Thyroid gland (tissue), 4 donors: ENCODE data around the gene DGKH. TPM values are rescaled to one million over a fixed set of nuclear protein-coding genes. Genes with fewer than 3 reads are reported as not detected.

Source experiments
- DNase-seq, 2 donors: peaks; one replicate each; pipeline ENCODE4 v3.0.0-alpha.2; 2019
- H3K27ac ChIP-seq, 3 donors: fragments of 200-600 bp; sonication (generic); 1 replicate in 2 of 3; 2 replicates in 1 of 3; pipeline ENCODE4 v1.5.1; 2016 to 2019; ENCODE audit warnings: mild to moderate bottlenecking in 1 of 3, moderate library complexity in 1 of 3
- H3K27me3 ChIP-seq: fragments of 200-600 bp; sonication (generic); one replicate; pipeline ENCODE4 v1.5.1; 2019
- H3K36me3 ChIP-seq, 2 donors: fragments of 200-600 bp; sonication (generic); one replicate each; pipeline ENCODE4 v1.5.1; 2016 to 2019
- H3K4me1 ChIP-seq, 2 donors: fragments of 200-600 bp; sonication (generic); one replicate each; pipeline ENCODE4 v1.5.1; 2017 to 2019
- H3K4me3 ChIP-seq, 3 donors: fragments of 200-600 bp; sonication (generic); replicated peaks in 1 of 3; 1 replicate in 2 of 3; 2 replicates in 1 of 3; pipeline ENCODE4 v1.5.1; 2016; ENCODE audit warnings: mild to moderate bottlenecking in 1 of 3
- H3K9me3 ChIP-seq: fragments of 200-600 bp; sonication (generic); one replicate; pipeline ENCODE4 v1.5.1; 2017
- POLR2A ChIP-seq, 2 donors: fragments of 450-650 bp; IDR thresholded peaks; one replicate each; pipeline ENCODE4 v1.6.1; 2017; ENCODE audit warnings: antibody characterized with exemption in 2 of 2, mild to moderate bottlenecking in 2 of 2, moderate library complexity in 1 of 2
- WGBS, 2 donors: methylation state at CpG; one replicate each; pipeline ENCODE4 v1.1.5; 2017; 5-methylcytosine and 5-hydroxymethylcytosine counted together
- intact Hi-C: fragments of 100-400 bp; cut with DNase I; formaldehyde crosslinking; loops from one replicate; pipeline ENCODE4 v1.15.1; 2023
- total RNA-seq, 4 donors: library from RNA; depleted of rRNA; stranded (reverse); fragments of >200 nt; gene quantifications; one replicate each; pipeline ENCODE4 v1.2.3, GENCODE V29; 2016
- TF ChIP-seq, protein P1 (sequence below), 6 experiments: fragments of 200-600 bp in 3 of 6; fragments of 450-650 bp in 3 of 6; sonication (generic) in 3 of 6; IDR thresholded peaks; one replicate each; pipeline ENCODE4 v1.5.1; 2016 to 2019; ENCODE audit warnings: antibody characterized with exemption in 6 of 6, mild to moderate bottlenecking in 2 of 6, inconsistent platforms in 1 of 6, moderate library complexity in 1 of 6

DGKH gene
- total RNA-seq, 4 donors from 2014 or later, result 7.9 to 15.9 (median 12.4) TPM

DNA sequence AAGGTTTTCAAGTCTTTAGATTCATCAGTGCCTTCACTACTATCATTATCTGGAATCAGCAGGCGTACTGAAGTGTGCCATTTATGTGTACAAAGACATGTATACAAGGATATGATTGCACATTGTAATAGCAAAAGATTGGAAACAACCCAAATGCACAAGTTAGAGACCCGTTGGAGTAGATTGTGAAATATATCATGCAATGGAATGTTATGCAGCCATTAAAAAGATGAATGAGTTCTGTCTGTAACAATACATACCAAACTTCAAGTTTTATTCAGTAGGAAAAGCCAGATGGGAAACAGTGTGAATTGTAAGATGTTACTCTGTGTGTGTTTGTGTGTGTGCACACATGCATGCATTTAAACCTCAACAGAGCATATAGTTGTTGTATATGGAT is 97.9 kb downstream of the DGKH start:
- WGBS, 2 donors, result 90 to 92% methylated on average over 2 of the region's 2 CpGs
- TF ChIP-seq, protein P1, sequence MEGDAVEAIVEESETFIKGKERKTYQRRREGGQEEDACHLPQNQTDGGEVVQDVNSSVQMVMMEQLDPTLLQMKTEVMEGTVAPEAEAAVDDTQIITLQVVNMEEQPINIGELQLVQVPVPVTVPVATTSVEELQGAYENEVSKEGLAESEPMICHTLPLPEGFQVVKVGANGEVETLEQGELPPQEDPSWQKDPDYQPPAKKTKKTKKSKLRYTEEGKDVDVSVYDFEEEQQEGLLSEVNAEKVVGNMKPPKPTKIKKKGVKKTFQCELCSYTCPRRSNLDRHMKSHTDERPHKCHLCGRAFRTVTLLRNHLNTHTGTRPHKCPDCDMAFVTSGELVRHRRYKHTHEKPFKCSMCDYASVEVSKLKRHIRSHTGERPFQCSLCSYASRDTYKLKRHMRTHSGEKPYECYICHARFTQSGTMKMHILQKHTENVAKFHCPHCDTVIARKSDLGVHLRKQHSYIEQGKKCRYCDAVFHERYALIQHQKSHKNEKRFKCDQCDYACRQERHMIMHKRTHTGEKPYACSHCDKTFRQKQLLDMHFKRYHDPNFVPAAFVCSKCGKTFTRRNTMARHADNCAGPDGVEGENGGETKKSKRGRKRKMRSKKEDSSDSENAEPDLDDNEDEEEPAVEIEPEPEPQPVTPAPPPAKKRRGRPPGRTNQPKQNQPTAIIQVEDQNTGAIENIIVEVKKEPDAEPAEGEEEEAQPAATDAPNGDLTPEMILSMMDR (IDR thresholded peaks at IDR 0.05), result no peak
- Histone ChIP-seq H3K4me3 (no peak overlapping the region), H3K36me3 (no peaks in the 10 kb centered on the region), H3K27ac (no peak overlapping the region), H3K27me3 (no peaks in the 10 kb centered on the region), H3K9me3 (no peaks in the 10 kb centered on the region), H3K4me1 (no peaks in the 10 kb centered on the region)
- intact Hi-C loops, result no loop called here
- DNase-seq, result no peak

DNA sequence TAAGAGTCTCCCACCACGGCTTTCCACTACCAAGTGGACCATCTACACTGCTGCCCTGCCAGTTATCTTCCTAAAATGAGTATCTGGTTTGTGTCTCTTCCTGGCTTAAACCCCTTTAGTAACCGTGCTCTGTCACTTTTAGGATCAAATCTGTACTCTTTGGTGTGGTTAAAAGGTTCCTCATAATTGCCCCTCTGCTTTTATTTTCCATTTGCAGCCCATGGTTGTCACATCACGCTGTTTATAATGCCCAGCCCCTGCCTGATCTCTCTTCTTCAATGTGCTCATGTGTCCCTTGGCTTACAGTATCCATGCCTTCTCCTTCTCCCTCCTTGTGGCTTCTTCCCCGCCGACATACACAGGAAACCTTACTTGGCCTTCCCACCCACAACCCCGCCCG is 100.1 kb downstream of the DGKH start:
- Histone ChIP-seq H3K27me3 (no peaks in the 10 kb centered on the region), H3K27ac (no peak overlapping the region), H3K9me3 (no peaks in the 10 kb centered on the region), H3K4me1 (no peaks in the 10 kb centered on the region), H3K36me3 (no peaks in the 10 kb centered on the region), H3K4me3 (no peak overlapping the region)
- no peak for TF ChIP-seq POLR2A (IDR thresholded peaks at IDR 0.05)
- TF ChIP-seq, protein P1 (IDR thresholded peaks at IDR 0.05), result no peak
- no peak for DNase-seq
- intact Hi-C loops, result no loop called here
- WGBS, 2 donors, result 88 to 89% methylated on average over 7 of the region's 7 CpGs

DNA sequence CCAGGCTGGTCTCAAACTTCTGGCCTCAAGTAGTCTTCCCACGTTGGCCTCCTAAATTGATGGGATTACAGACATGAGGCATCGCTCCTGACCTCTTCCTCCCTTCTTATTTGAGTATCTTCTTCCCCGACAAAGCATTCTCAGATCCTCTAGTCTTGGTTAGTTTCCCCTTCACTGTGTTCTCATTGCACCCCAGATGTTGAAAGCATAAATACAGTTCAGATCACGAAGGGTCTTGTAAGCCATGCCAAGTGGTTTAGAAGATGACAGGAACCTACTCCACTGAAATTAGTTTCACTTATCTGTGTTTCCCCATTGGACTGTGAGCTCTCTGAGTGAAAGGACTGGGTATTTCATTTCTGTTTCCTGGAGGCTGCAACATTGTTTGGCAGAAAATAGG is 100.7 kb downstream of the DGKH start:
- no peak overlapping the region for H3K4me3 ChIP-seq
- H3K27ac ChIP-seq, result no peak overlapping the region
- intact Hi-C loops, result no loop called here
- TF ChIP-seq, protein P1 (IDR thresholded peaks at IDR 0.05), result no peak
- TF ChIP-seq POLR2A (IDR thresholded peaks at IDR 0.05), result no peak
- DNase-seq, result no peak
- H3K9me3 ChIP-seq, result no peaks in the 10 kb centered on the region
- 89 to 91% methylated on average over 4 of the region's 4 CpGs for WGBS, 2 donors
- no peaks in the 10 kb centered on the region for H3K27me3 ChIP-seq
- H3K36me3 ChIP-seq, result no peaks in the 10 kb centered on the region
- no peaks in the 10 kb centered on the region for H3K4me1 ChIP-seq

DNA sequence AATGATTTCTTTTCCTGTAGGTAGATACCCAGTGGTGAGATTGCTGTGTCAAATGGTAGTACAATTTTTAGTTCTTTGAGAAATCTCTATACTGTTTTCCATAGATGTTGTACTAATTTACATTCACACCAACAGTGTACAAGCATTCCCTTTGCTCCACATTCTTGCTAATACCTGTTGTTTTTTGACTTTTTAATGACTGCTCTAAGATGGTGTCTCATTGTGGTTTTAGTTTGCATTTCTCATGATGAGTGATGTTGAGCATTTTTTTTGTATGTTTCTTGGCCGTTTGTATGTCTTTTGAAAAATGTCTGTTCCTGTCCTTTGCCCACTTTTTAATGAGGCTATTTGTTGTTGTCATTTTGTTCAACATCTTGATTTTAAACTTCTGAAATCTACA is 103.3 kb downstream of the DGKH start:
- peaks cover 0 to 3% of the 10 kb centered on the region in 2 donors for H3K36me3 ChIP-seq
- H3K4me1 ChIP-seq, result no peaks in the 10 kb centered on the region
- H3K4me3 ChIP-seq, result no peak overlapping the region
- H3K9me3 ChIP-seq, result no peaks in the 10 kb centered on the region
- H3K27ac ChIP-seq, result no peak overlapping the region
- intact Hi-C loops, result no loop called here
- 80 to 82% methylated on average over 1 of the region's 1 CpG for WGBS, 2 donors
- TF ChIP-seq POLR2A (IDR thresholded peaks at IDR 0.05), result no peak
- TF ChIP-seq, protein P1 (IDR thresholded peaks at IDR 0.05), result no peak
- no peaks in the 10 kb centered on the region for H3K27me3 ChIP-seq
- DNase-seq, result no peak

DNA sequence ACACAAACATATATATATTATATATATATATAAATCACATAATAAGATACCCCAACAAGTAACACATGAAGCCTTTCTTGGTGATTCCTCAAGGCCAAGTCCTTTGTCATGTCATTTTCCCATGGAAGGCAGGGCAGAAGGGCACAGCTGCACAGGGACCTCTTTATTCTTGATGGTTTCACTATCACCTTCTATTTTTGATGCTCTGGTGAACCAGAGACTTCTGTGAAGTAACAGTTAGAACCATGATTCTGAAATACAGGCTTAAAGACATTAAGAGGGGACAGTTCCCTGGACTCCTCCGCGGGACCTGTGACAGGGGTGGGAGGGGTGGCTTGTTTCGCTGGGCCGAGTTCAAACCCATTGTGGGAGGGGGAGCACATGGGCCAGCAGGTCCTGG is 104.0 kb downstream of the DGKH start:
- Histone ChIP-seq H3K36me3 (peaks cover 0 to 3% of the 10 kb centered on the region in 2 donors), H3K27me3 (no peaks in the 10 kb centered on the region), H3K4me1 (no peaks in the 10 kb centered on the region), H3K27ac (no peak overlapping the region), H3K4me3 (no peak overlapping the region), H3K9me3 (no peaks in the 10 kb centered on the region)
- WGBS, 2 donors, result 82 to 84% methylated on average over 4 of the region's 4 CpGs
- DNase-seq, result no peak
- intact Hi-C loops, result no loop called here
- TF ChIP-seq POLR2A (IDR thresholded peaks at IDR 0.05), result no peak
- TF ChIP-seq, protein P1 (IDR thresholded peaks at IDR 0.05), result no peak
